HL-60/S4 (cell line): ENCODE measurements around the gene ACTL10.
"Not testable (repeated sequence)": the region's sequence is repeated elsewhere in the genome, so short reads cannot be mapped to it uniquely, and the experiment has no call there.

Experiments used
- in situ Hi-C: fragments of 300-500 bp; cut with MboI; formaldehyde crosslinking; loops from 2 replicates; pipeline ENCODE4 v1.14.3; 2022; ENCODE audit warnings: low sequenced_read_pairs

The ACTL10 gene

GRCh38 chr20:33689973-33690372, 23.2 kb downstream of the ACTL10 start:
- in situ Hi-C loops = no loop called here

- in situ Hi-C loops = no loop called here
These were observed 26.5 kb downstream of the ACTL10 start for GRCh38 chr20:33693289-33693688.

DNA sequence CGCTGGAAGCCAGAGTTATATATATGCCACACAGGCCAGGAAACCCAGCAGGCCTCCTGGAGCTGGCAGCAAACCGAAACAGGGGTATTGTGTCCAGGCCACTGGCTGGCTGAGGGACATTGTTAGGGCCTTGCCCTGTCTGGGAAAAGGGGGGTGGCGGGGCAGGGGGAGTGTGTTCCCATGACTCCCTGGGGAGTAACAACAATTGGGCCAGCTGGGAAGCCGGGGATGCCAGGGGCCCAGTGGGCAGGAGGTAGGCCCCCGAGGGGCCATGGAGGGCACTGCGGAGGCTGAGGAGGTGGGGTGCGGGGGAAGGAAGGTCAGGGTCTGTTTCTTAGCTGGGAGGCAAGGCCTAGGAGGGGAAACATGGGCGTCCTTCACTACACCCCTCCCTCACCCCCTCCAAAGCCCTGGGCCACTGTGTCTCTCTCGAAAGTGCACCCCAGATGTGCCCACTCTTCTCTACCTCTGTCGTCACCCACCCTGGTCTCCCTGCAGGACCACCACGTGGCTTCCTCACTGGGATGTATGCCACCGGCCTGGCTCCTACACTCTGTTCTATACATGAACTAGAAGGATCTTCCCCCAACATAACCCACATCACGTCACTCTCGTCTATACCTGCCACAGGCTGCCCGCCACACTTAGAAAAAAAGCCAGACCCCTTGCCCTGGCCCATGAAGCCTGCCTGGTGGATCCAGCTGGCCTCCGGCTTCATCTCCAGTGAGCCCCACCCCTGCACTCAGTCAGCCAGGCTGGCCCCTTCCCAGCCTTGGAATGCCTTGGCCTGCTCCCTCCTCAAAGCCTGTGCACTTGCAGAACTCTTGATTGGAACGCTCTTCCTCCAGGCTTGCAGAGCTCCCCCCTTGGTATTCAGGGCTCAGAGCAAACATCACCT, 27.2 kb downstream of the ACTL10 start:
- in situ Hi-C loops = no loop called here

GRCh38 chr20:33694639-33695012, 27.9 kb downstream of the ACTL10 start:
- in situ Hi-C loops = no loop called here

DNA sequence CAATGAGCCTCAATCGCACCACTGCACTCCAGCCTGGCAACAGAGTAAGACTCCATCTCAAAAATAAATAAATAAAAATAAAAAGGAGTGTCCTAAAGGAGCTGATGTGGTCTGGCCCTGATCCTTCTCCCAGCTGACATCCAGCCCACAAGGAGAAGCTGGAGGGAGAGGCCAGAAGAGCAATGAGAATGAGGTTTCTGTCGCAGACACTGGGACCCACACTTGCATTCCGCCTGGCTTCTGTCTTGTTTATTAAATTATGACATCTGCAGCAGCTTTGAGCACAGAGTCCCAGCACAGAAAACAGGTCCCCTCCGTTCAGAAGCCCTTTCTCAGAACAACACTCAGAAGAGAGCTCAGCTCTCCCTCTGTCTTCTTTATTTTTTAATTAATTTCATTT, 29.7 kb downstream of the ACTL10 start:
- in situ Hi-C loops = no loop called here

DNA sequence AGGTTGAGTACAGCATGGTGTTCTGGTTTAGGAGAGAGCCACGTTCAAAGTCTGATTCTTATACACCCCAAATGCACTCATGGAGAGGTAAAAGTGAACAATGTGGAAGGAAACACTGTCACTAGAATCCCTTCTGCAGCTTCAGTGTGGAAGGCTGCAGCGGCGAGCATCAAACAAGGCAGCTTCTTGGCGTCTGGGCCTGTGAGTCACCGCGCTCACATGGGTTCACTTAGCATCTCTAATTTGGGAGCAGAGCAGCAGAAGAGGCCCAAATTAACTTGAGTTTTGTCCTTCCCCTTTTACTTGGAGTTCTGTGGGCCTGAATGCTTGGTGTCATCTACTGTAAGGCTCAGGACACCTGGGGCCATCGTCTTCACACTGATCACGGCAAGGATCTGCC, 30.4 kb downstream of the ACTL10 start:
- in situ Hi-C loops = no loop called here

- in situ Hi-C loops = not testable (repeated sequence)
These were observed 32.2 kb downstream of the ACTL10 start for GRCh38 chr20:33698966-33699365.

DNA sequence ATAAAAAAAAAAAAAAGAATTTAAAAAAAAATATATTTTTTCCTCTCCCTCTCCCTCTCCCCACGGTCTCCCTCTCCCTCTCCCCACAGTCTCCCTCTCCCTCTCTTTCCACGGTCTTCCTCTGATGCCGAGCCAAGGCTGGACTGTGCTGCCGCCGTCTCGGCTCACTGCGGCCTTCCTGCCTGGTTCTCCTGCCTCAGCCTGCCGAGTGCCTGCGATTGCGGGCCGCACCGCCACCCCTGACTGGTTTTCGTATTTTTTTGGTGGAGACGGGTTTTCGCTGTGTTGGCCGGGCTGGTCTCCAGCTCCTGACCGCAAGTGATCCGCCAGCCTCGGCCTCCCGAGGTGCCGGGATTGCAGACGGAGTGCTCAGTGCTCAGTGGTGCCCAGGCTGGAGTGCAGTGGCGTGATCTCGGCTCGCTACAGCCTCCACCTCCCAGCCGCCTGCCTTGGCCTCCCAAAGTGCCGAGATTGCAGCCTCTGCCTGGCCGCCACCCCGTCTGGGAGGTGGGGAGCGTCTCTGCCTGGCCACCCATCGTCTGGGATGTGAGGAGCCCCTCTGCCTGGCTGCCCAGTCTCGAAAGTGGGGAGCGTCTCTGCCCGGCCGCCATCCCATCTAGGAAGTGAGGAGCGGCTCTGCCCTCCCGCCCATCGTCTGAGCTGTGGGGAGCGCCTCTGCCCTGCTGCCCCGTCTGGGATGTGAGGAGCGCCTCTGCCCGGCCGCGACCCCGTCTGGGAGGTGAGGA, 34.1 kb downstream of the ACTL10 start:
- in situ Hi-C loops = not testable (repeated sequence)

GRCh38 chr20:33701629-33702450, 35.1 kb downstream of the ACTL10 start:
- in situ Hi-C loops = no loop called here

DNA sequence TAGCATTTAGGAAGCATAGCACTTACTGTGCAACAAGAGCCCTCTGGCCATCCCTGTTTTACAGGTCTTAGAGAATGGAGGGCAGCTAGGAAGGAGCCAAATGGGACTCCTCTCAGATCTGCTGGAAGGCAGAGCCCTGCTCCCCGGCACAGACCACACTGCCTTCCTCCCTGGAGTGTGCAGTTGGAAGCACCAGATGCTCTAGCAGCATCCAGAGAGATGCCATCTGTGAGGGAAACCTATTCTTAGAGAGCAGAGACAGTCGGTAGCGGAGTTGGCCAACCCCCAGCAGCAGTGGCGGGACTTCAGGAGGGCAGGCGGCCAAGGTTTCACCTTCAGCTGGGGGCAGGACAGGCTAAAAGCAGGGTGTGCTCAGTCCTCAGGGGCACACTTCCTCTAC, 36.1 kb downstream of the ACTL10 start:
- in situ Hi-C loops = no loop called here

- in situ Hi-C loops = no loop called here
These were observed 36.9 kb downstream of the ACTL10 start for GRCh38 chr20:33703498-33704137.

DNA sequence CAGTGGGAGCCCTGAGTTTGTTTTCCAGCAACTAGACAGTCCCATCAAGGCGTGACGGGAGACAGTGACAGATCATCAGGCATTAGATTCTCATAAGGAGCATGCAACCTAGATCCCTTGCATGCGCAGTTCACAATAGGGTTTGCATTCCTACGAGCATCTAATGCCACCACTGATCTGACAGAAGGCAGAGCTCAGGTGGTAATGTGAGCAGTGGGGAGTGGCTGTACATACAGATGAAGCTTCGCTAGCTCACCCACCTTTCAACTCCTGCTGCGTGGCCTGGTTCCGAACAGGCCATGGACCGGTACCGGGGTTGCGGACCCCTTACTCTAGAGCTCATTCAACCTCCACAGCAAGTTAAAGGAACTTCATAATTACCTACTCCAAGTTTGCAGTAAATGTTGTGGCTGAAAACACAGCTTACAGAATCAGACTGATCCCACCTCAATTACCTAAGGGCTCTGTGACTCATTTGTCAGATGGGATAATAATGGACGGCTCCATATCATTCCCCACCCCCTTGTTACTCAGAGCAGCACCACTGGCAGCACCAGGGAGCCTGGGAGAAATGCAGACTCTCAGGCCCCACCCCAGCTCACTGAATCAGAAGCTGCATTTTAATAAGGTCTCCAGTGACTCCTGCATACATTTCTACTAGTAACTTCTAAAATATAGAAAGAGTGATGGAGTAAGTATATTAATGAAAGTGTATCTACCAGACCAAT, 37.6 kb downstream of the ACTL10 start:
- in situ Hi-C loops = no loop called here

DNA sequence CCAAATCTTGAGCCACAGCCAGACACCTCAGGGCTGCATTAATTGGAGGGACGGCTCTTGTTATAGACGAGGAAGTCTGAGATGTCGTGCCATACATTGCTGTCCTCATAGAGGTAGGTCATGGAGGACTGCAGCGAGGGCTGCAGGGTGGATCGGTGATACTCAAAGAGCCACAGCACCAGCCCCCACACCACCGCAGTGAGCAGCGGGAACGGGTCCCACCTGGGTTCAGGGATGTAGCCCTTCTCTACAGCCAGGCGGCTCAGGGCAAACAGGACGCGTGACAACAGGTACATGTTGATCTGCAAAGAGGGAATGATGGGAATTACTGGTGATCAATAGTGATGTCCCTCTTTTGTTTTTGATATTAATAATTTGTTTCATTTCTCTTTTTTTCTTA, 40.9 kb downstream of the ACTL10 start:
- in situ Hi-C loops = no loop called here

GRCh38 chr20:33709398-33709797, 42.7 kb downstream of the ACTL10 start:
- in situ Hi-C loops = no loop called here

GRCh38 chr20:33709905-33710541, 43.3 kb downstream of the ACTL10 start:
- in situ Hi-C loops = no loop called here

DNA sequence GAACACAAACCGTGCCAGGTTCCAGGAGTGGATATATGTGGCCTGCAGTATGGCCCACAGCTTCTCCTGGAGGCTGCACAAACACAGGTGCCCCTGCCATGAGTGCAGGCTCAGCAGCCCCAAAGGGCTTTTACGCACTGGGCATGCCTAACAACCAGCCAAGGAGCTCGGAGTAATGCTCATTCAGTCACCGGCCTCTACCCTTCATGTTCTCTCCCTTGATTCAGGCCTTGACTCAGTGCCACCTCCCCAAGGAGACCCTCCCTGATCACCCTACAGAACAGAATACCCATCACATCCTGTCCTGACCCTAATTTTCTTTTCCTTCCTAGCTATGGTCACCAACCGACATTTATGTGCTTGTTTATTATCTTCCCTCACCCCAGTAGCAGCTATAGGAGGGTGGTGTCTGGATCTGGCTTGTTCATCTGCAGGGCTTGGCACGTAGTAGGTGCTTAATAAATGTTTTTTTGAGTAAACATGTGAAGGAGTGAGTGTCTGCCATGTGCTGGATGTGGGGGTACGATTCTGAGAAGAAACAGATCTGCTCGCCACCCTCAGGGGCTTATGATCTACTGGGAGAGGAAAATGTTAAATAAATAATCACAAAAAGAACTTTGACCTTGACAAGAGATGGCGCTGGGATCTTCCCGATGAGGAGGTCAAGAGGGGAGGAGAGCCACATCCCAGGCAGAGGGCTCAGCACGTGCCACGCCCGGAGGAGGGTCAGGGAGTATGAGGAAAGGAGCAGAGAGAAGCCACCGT, 44.1 kb downstream of the ACTL10 start:
- in situ Hi-C loops = no loop called here

DNA sequence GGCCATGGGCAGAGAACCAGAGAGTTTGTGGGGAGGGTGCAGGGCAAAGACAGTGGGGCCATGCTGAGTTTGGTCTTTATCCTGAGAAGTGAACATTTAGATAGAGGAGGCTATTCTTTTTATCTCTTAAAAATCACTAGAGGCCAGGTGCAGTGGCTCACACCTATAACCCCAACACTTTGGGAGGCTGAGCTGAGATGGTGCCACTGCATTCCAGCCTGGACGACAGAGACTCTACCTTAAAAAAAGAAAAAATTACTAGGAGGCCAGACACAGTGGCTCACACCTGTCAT, 44.6 kb downstream of the ACTL10 start:
- in situ Hi-C loops = no loop called here

DNA sequence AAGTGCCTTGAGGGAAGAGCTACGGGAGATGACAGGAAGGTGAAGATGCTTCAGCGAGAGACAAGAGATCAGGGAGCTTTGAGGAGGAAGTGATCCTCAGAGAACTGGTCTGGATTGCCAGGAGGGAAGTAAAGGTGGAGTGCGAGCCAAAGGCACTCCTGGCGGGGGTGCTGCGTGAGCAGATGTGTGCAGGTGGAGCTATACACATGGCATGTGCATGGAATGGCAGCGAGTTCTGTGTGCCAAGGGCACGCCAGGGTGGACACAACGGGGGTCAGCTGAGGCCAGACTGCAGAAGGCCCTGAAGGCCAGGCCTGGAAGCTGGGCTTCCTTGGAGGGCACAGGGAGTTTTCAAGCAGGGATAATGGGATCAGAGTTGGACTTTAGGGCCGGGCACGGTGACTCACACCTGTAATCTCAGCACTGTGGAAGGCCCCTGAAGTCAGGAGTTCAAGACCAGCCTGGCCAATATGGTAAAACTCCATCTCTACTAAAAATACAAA, 47.2 kb downstream of the ACTL10 start:
- in situ Hi-C loops = no loop called here

DNA sequence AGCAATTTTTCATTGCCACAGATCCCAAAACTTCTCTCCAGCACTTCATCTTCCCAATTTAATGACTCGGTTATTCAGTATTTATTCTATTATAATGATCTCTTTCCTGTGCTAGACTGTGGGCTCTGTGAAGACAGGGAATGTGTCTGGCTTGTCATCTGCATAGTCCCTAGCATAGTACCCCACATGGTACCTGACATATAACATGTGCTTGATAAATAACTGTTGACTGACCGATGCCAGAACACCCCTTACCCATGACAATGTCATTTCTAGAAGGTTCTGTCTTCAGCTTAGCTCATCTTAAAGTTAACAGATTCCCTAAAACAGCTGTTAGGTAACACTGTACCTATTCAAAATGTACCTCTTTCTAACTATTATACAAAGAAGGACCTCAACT, 49.8 kb downstream of the ACTL10 start:
- in situ Hi-C loops = no loop called here
